Raji (cell line): ENCODE measurements around the gene AGPAT3.

Experiments
- POLR2A ChIP-seq: IDR thresholded peaks from 2 replicates; pipeline ENCODE4 v1.6.1; 2011; ENCODE audit warnings: low read depth, low read length, control low read depth; ENCODE audit not compliant: insufficient read depth

Gene AGPAT3

DNA sequence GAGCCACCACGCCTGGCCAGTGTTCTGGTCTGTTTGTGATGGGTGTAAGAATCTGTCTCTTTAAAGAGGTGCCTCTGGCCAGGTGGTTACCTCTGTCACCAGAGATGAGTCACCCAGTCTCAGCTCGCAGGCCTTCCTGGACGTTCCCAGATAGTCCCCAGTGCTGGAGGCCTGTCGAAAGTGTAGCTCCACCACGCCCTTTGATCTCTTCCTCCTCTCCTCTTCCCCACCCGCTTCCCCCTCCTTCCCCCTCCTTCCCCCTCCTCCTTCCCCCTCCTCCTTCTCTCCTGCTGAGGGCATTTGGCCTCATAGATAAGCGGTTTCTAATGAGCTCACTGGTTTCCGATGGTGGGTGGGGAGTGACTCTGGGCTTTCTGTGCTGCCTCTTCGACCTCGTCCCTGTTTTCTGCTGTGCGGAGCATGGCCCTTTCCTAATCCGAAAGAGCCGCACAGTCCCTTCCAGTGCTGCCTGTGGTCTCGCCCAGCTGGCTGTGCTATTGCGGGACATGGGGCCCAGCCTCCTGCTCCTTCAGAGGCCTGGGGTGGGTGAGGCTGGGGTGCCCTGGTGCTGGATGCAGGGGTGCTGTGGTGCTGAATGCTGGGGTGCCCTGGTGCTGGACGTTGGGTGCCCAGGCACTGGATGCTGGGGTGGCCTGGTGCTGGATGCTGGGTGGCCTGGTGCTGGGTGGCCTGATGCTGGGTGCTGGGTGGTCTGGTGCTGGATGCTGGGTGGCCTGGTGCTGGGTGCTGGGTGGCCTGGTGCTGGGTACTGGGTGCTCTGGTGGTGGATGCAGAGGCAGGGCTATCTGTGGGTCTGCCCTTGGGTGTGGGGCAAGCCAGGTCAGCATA, 19.2 kb downstream of the AGPAT3 start:
- no peak for TF ChIP-seq POLR2A

DNA sequence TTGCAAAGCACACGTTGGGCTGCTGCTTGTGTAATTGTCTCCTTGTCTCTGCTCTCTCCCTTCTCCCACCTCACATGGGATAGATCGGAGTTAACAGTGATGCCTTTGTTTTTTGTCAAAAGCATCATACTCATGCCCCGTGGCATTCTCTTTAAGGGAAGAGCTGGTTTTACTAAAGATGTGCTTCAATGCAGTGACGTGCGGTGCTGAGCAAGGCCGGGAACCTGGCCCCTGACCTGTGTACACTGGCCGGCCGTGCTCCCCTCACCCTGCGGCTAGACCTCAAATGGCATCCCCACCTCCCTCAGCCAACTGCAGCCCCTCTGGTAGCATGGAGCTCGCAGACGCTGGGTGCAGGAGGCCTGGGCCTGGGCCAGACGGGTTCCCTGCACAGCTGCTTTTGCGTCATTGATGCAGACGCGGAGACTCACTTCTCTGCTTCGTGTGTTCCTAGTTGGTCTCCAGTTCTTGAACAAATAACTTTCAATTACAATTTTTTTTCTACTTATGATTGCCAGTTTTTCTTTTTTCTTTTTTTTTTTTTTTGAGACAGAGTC, 19.9 kb downstream of the AGPAT3 start:
- TF ChIP-seq POLR2A, result no peak

GRCh38 chr21:43885721-43886120, 20.7 kb downstream of the AGPAT3 start:
- no peak for TF ChIP-seq POLR2A

DNA sequence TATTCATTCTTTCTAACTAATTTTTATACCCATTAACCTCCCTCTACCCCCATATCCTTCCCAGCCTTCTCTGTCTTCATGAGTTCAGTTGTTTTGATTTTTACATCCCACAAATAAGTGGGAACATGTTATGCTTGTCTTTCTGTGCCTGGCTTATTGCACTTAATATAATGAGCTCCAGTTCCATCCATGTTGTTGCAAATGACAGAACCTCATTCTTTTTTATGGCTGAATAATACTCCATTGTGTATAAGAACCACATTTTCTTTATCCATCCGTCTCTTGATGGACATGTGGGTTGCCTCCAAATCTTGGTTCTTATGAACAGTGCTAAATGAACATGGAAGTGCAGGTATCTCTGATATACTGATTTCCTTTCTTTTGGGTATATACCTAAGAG, 21.5 kb downstream of the AGPAT3 start:
- no peak for TF ChIP-seq POLR2A

DNA sequence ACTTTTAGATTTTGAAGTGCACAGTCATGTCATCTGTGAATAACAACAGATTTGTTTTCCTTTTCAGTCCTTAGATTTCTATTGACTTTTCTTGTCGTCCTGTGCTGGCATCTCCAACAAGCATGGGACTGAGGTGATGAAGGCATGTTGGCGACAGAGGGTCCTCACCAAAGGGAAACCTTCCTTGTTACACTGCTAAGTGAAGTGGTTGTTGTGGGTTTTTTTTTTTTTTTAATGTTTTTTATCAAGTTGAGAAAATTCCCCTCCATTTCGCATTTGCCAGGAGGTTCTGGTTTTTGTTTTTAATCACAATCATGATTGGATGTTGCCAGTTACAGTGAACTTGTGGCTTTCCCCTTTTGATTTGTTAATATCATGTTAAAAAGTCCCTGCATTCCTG, 24.0 kb downstream of the AGPAT3 start:
- no peak for TF ChIP-seq POLR2A

- no peak for TF ChIP-seq POLR2A
Measured at GRCh38 chr21:43890042-43890441, 25.0 kb downstream of the AGPAT3 start.

GRCh38 chr21:43892334-43892733, 27.3 kb downstream of the AGPAT3 start:
- no peak for TF ChIP-seq POLR2A

GRCh38 chr21:43892984-43893535, 28.0 kb downstream of the AGPAT3 start:
- no peak for TF ChIP-seq POLR2A

- no peak for TF ChIP-seq POLR2A
Measured at GRCh38 chr21:43893536-43894205, 28.6 kb downstream of the AGPAT3 start.

DNA sequence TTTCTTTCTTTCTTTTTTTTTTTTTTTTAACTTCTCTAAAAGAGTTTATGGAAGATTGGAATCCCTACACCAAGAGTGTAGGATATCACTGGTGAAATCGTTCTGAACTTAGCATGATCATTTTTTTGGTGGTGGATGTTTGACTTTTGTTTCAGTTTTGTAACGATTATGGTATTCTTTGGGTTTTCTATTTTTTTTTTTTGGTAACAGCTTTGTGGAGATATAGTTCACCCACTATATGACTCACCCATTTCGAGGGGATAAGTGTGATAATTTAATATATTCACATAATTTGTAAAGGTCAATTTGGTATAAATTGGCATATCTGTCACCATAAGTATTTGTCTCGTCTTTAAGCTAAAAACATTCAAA, 29.2 kb downstream of the AGPAT3 start:
- no peak for TF ChIP-seq POLR2A

DNA sequence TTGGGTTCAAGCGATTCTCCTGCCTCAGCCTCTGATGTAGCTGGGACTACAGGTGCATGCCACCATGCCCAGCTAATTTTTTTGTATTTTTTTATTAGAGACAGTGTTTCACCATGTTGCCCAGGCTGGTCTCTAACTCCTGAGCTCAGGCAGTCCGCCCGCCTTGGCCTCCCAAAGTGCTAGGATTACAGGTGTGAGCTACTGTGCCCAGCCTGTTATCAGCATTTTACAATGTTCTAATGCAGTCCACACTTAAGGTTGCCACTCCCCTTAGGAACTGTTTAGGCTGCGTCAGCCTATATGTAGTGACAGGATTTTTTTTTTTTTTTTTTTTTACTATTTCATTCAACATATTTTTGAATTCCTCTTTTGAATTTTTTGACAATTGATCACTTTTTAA, 30.2 kb downstream of the AGPAT3 start:
- no peak for TF ChIP-seq POLR2A

GRCh38 chr21:43899307-43900077, 34.5 kb downstream of the AGPAT3 start:
- no peak for TF ChIP-seq POLR2A

- TF ChIP-seq POLR2A, result no peak
Measured at GRCh38 chr21:43900078-43900385, 35.0 kb downstream of the AGPAT3 start.

DNA sequence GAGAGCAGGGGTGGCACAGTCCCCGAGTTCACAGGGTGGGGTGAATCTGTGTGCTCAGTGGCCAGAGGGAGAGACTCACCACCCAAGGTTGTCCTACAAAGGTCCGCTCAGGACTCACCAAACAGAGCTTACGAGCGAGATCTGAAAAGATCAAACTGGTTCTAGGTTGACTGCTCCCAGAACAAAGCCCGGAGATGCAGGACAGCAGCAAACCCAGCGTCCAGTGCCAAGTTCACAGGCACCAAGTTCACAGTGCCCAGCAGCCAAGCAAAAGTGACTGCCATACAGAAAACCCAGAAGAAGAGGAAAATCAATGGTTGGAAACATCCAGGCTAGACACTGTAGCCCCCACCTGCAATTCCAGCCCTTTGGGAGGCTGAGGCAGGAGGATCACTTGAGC, 35.7 kb downstream of the AGPAT3 start:
- TF ChIP-seq POLR2A, result no peak

GRCh38 chr21:43902441-43902840, 37.4 kb downstream of the AGPAT3 start:
- TF ChIP-seq POLR2A, result no peak
